ENCODE data around the gene HOXD3.

Gene HOXD3

GRCh38 chr2:176177580-176178037 is 20.5 kb downstream of the HOXD3 start:
- DNase-seq (ENCODE audit: low read depth in 2 of 2): no peak

GRCh38 chr2:176178038-176178756 is 21.1 kb downstream of the HOXD3 start:
- no peak for DNase-seq (ENCODE audit: low read depth in 2 of 2)

- DNase-seq (ENCODE audit: low read depth in 2 of 2): no peak
Observed at GRCh38 chr2:176178757-176179295, 21.7 kb downstream of the HOXD3 start.

- DNase-seq (ENCODE audit: low read depth in 2 of 2): no peak
Observed at GRCh38 chr2:176181551-176181950, 24.4 kb downstream of the HOXD3 start.

- DNase-seq (ENCODE audit: low read depth in 2 of 2): no peak
Observed at GRCh38 chr2:176182671-176183070, 25.6 kb downstream of the HOXD3 start.

- DNase-seq (ENCODE audit: low read depth in 2 of 2): no peak
Observed at GRCh38 chr2:176184749-176185148, 27.6 kb downstream of the HOXD3 start.

- no peak for DNase-seq (ENCODE audit: low read depth in 2 of 2)
Observed at GRCh38 chr2:176186024-176186423, 28.9 kb downstream of the HOXD3 start.

- no peak for DNase-seq (ENCODE audit: low read depth in 2 of 2)
Observed at GRCh38 chr2:176187200-176187898, 30.2 kb downstream of the HOXD3 start.

GRCh38 chr2:176187899-176188773 is 31.0 kb downstream of the HOXD3 start, which contains the start of gene HOXD1:
HOXD1 (plus strand) TSS chr2:176188668; CDS start chr2:176188802, 134 bp downstream.
- no peak for DNase-seq (ENCODE audit: low read depth in 2 of 2)

GRCh38 chr2:176188774-176189680 is 31.9 kb downstream of the HOXD3 start:
- DNase-seq (ENCODE audit: low read depth in 2 of 2): no peak

GRCh38 chr2:176189681-176190641 is 32.9 kb downstream of the HOXD3 start:
- DNase-seq (ENCODE audit: low read depth in 2 of 2): no peak

GRCh38 chr2:176192351-176192750 is 35.2 kb downstream of the HOXD3 start:
- DNase-seq (ENCODE audit: low read depth in 2 of 2): no peak

- DNase-seq (ENCODE audit: low read depth in 2 of 2): no peak
Observed at GRCh38 chr2:176193048-176193447, 35.9 kb downstream of the HOXD3 start.

- DNase-seq (ENCODE audit: low read depth in 2 of 2): no peak
Observed at GRCh38 chr2:176199902-176200301, 42.8 kb downstream of the HOXD3 start.

GRCh38 chr2:176200971-176201370 is 43.9 kb downstream of the HOXD3 start:
- no peak for DNase-seq (ENCODE audit: low read depth in 2 of 2)

GRCh38 chr2:176202491-176202890 is 45.4 kb downstream of the HOXD3 start:
- no peak for DNase-seq (ENCODE audit: low read depth in 2 of 2)

- no peak for DNase-seq (ENCODE audit: low read depth in 2 of 2)
Observed at GRCh38 chr2:176205126-176205525, 48.0 kb downstream of the HOXD3 start.

GRCh38 chr2:176206136-176206535 is 49.0 kb downstream of the HOXD3 start:
- DNase-seq (ENCODE audit: low read depth in 2 of 2): no peak

GRCh38 chr2:176206682-176207081 is 49.6 kb downstream of the HOXD3 start:
- no peak for DNase-seq (ENCODE audit: low read depth in 2 of 2)

- no peak for DNase-seq (ENCODE audit: low read depth in 2 of 2)
Observed at GRCh38 chr2:176211110-176211509, 54.0 kb downstream of the HOXD3 start.

Data from stimulated activated CD8-positive, alpha-beta memory T cell treated with anti-CD3 and anti-CD28 coated beads, Interleukin-7, amount 100 ng/mL, for 4 hours (primary cell).